GM12801 (cell line): ENCODE data around the gene SNRK.

ENCODE experiments used
- CTCF ChIP-seq: IDR thresholded peaks from one replicate; pipeline ENCODE4 v1.5.1; 2011; ENCODE audit warnings: control low read depth; ENCODE audit not compliant: insufficient read length; ENCODE audit errors: extremely low read depth

The SNRK gene

GRCh38 chr3:43364926-43365325, 78.6 kb downstream of the SNRK start:
- no peak for TF ChIP-seq CTCF

GRCh38 chr3:43365601-43366305, 79.4 kb downstream of the SNRK start:
- TF ChIP-seq CTCF = no peak

GRCh38 chr3:43366481-43366880, 80.1 kb downstream of the SNRK start:
- no peak for TF ChIP-seq CTCF

- no peak for TF ChIP-seq CTCF
These were observed 80.5 kb downstream of the SNRK start for GRCh38 chr3:43366885-43367284.

GRCh38 chr3:43369404-43370292, 83.3 kb downstream of the SNRK start:
- TF ChIP-seq CTCF = no peak

- no peak for TF ChIP-seq CTCF
These were observed 84.1 kb downstream of the SNRK start for GRCh38 chr3:43370293-43370980.

GRCh38 chr3:43371494-43371893, 85.2 kb downstream of the SNRK start:
- no peak for TF ChIP-seq CTCF
